DND-41 (cell line): ENCODE data around the gene BCL2L1.

Experiments
- CTCF ChIP-seq: IDR thresholded peaks from 2 replicates; pipeline ENCODE4 v1.5.1; 2012; ENCODE audit warnings: borderline replicate concordance, low read length, moderate library complexity, mild to moderate bottlenecking; ENCODE audit not compliant: poor library complexity, severe bottlenecking; ENCODE audit errors: extremely low read depth
- EZH2 ChIP-seq: IDR thresholded peaks from 3 replicates; pipeline ENCODE4 v1.6.1; 2012; ENCODE audit warnings: borderline replicate concordance, low read depth, mild to moderate bottlenecking, moderate library complexity, low read length, inconsistent platforms; ENCODE audit not compliant: severe bottlenecking

- TF ChIP-seq CTCF (no peak), EZH2 (no peak)
These were observed 92.4 kb downstream of the BCL2L1 start for GRCh38 chr20:31630187-31630790.
